ENCODE results near the gene KRR1. TPM values are rescaled to one million over a fixed set of nuclear protein-coding genes. Genes with fewer than 3 reads are reported as not detected.
A peak's percentile ranks its signal among the peaks of the same experiment; 100 is the strongest.

Gene KRR1
- total RNA-seq, 1 experiment from 2014 or later, result 73.2 TPM

DNA sequence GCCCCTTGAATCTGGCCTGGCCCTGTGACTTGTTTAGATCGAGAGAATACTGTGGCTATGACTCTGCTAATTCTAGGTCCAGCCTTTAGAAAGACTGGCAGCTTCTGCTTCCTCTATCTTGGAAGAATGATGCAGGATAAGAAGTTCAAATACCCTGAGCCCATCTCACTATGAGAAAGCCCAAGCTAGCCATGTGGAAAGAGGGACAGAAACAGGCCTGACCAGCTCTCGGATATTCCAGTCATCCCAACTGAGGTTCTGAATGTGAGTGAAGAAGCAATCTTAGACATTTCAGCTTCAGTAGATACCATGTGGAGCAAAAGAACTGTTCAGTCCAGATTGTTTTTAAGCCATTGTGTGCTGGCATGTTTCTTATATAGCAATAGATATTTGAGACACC lies 17.3 kb upstream of the KRR1 start:
- Histone ChIP-seq H3K4me1 (no peaks in the 10 kb centered on the region), H3K4me3 (ENCODE audit: low read depth, low read length) (no peak overlapping the region), H3K9me3 (no peaks in the 10 kb centered on the region), H3K36me3 (ENCODE audit: control insufficient read depth, insufficient read depth, low read length) (no peaks in the 10 kb centered on the region), H3K27me3 (replicated peaks; ENCODE audit: control insufficient read depth, insufficient read depth, low read length) (no peaks in the 10 kb centered on the region)
- Mint-ChIP-seq H3K27ac (ENCODE audit: unreplicated experiment) (no peak overlapping the region), H3K9me3 (ENCODE audit: unreplicated experiment) (no peaks in the 10 kb centered on the region), H3K27me3 (ENCODE audit: insufficient read depth, unreplicated experiment) (no peaks in the 10 kb centered on the region), H3K4me3 (ENCODE audit: unreplicated experiment) (no peak overlapping the region), H3K36me3 (ENCODE audit: insufficient read depth, unreplicated experiment) (no peaks in the 10 kb centered on the region), H3K4me1 (ENCODE audit: low read depth, unreplicated experiment) (peaks cover 17% of the 10 kb centered on the region)
- ChIA-PET CTCF (interaction anchor here (0.8 kb wide), 1 partner anchor 29 kb away, joined by 4 read pairs; no protein-coding TSS in a partner anchor), POLR2A (no interaction called here)
- no TSS peak for BruUV-seq (replicated peaks)
- no peak for DNase-seq
- intact Hi-C loops (cut with micrococcal nuclease; ENCODE audit: unreplicated experiment), result loop anchor here (1.0 to 5.0 kb wide), 2 partner anchors 819 to 927 kb away; partner anchors contain the start of gene BBS10
- TF ChIP-seq, protein P1, sequence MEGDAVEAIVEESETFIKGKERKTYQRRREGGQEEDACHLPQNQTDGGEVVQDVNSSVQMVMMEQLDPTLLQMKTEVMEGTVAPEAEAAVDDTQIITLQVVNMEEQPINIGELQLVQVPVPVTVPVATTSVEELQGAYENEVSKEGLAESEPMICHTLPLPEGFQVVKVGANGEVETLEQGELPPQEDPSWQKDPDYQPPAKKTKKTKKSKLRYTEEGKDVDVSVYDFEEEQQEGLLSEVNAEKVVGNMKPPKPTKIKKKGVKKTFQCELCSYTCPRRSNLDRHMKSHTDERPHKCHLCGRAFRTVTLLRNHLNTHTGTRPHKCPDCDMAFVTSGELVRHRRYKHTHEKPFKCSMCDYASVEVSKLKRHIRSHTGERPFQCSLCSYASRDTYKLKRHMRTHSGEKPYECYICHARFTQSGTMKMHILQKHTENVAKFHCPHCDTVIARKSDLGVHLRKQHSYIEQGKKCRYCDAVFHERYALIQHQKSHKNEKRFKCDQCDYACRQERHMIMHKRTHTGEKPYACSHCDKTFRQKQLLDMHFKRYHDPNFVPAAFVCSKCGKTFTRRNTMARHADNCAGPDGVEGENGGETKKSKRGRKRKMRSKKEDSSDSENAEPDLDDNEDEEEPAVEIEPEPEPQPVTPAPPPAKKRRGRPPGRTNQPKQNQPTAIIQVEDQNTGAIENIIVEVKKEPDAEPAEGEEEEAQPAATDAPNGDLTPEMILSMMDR (IDR thresholded peaks at IDR 0.05; ENCODE audit: insufficient read depth in 1 of 2, low read depth in 1 of 2, low read length in 1 of 2, severe bottlenecking in 1 of 2, unreplicated experiment in 1 of 2), result no peak

DNA sequence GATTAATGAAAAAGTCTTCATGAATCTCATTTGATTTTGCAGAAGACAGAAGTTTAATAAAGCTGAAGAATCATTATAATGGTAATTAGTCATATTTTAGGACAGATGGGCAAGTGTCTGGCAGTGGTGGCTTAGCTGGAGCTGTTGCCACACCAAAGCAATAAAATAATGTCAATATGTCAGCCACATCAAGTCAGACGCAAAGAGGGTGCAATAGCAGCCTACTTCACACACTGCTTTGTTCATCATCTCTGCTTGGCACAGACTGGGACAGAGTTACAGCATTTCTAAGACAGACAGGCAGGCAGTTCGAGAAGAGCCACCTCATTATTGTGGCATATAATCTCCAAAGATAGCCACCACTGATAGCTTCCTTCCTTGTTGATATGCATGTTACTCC lies 16.9 kb upstream of the KRR1 start:
- intact Hi-C loops (cut with micrococcal nuclease; ENCODE audit: unreplicated experiment), result loop anchor here (1.0 to 5.0 kb wide), 2 partner anchors 819 to 927 kb away; partner anchors contain the start of gene BBS10
- H3K4me1 ChIP-seq, result no peaks in the 10 kb centered on the region
- H3K4me3 Mint-ChIP-seq (ENCODE audit: unreplicated experiment), result no peak overlapping the region
- H3K4me3 ChIP-seq (ENCODE audit: low read depth, low read length), result no peak overlapping the region
- no TSS peak for BruUV-seq (replicated peaks)
- H3K27ac Mint-ChIP-seq (ENCODE audit: unreplicated experiment), result no peak overlapping the region
- H3K9me3 Mint-ChIP-seq (ENCODE audit: unreplicated experiment), result no peaks in the 10 kb centered on the region
- H3K27me3 Mint-ChIP-seq (ENCODE audit: insufficient read depth, unreplicated experiment), result no peaks in the 10 kb centered on the region
- no peak for DNase-seq
- H3K9me3 ChIP-seq, result no peaks in the 10 kb centered on the region
- POLR2A ChIA-PET, result no interaction called here
- TF ChIP-seq, protein P1 (IDR thresholded peaks at IDR 0.05; ENCODE audit: insufficient read depth in 1 of 2, low read depth in 1 of 2, low read length in 1 of 2, severe bottlenecking in 1 of 2, unreplicated experiment in 1 of 2), result no peak
- peaks cover 17% of the 10 kb centered on the region for H3K4me1 Mint-ChIP-seq (ENCODE audit: low read depth, unreplicated experiment)
- CTCF ChIA-PET, result interaction anchor here (0.7 to 3.4 kb wide), 4 partner anchors 30 to 515 kb away, joined by 3 to 18 read pairs (median 10); partner anchors contain the start of gene PHLDA1
- H3K36me3 Mint-ChIP-seq (ENCODE audit: insufficient read depth, unreplicated experiment), result no peaks in the 10 kb centered on the region
- H3K27me3 ChIP-seq (replicated peaks; ENCODE audit: control insufficient read depth, insufficient read depth, low read length), result no peaks in the 10 kb centered on the region
- no peaks in the 10 kb centered on the region for H3K36me3 ChIP-seq (ENCODE audit: control insufficient read depth, insufficient read depth, low read length)

DNA sequence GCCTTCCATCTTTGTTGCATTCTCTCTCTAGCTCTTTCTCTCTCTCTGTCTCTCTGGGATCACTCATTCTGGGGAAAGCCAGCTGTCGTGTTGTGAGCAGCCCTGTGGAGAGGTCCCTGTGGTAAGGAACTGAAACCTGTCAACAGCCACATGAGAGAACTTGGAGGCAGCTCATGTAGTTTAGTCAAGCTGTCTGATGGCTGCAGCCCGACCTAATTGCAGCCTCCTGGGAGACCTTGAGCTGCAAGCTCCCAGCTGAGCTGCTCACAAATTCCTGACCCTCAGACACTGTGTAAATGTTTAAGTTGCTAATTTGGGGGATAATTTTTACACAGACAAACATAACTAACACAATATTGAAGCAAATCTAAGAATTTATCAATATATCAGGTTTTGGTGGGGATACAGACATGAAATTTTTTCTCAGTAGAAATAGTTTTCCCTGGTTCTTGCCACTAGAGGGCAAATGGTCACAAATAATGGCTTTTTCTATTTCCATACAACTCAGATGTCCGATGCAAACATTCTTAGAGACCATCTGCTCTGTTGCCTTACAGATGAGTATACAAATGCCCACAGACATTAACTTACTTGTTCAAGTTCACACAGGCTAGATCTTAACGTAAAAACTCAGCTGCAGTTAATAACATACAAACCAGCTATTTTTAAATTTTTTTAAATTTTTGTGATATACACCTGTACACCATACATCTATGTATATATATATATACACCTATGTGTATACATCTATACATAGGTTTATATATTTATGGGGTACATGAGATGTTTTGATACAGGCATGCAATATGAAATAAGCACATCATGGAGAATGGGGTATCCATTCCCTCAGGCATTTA lies 15.5 kb upstream of the KRR1 start:
- no peak overlapping the region for H3K27ac Mint-ChIP-seq (ENCODE audit: unreplicated experiment)

More for the DNA sequence above, 15.5 kb upstream of the KRR1 start:
- intact Hi-C loops (cut with micrococcal nuclease; ENCODE audit: unreplicated experiment), result loop anchor here (1.0 to 5.0 kb wide), 6 partner anchors 84 to 820 kb away; partner anchors contain the start of gene BBS10
- CTCF ChIA-PET, result interaction anchor here (0.6 to 3.4 kb wide), 5 partner anchors 84 to 942 kb away, joined by 3 to 18 read pairs (median 5); partner anchors contain the start of gene PHLDA1
- POLR2A ChIA-PET, result interaction anchor here (1.2 kb wide), 1 partner anchor 505 kb away, joined by 4 read pairs; the partner anchor contains the start of gene PHLDA1
- no peak overlapping the region for H3K4me3 ChIP-seq (ENCODE audit: low read depth, low read length)
- Mint-ChIP-seq H3K9me3 (ENCODE audit: unreplicated experiment) (peaks cover 6% of the 10 kb centered on the region), H3K4me1 (ENCODE audit: low read depth, unreplicated experiment) (peaks cover 17% of the 10 kb centered on the region), H3K27me3 (ENCODE audit: insufficient read depth, unreplicated experiment) (peaks cover 2% of the 10 kb centered on the region), H3K4me3 (ENCODE audit: unreplicated experiment) (no peak overlapping the region), H3K36me3 (ENCODE audit: insufficient read depth, unreplicated experiment) (no peaks in the 10 kb centered on the region)
- peak; percentile 28 to 37 for DNase-seq
- no peaks in the 10 kb centered on the region for H3K9me3 ChIP-seq
- H3K36me3 ChIP-seq (ENCODE audit: control insufficient read depth, insufficient read depth, low read length), result no peaks in the 10 kb centered on the region
- no TSS peak for BruUV-seq (replicated peaks)
- no peaks in the 10 kb centered on the region for H3K4me1 ChIP-seq
- no peaks in the 10 kb centered on the region for H3K27me3 ChIP-seq (replicated peaks; ENCODE audit: control insufficient read depth, insufficient read depth, low read length)
- TF ChIP-seq, protein P1 (IDR thresholded peaks at IDR 0.05; ENCODE audit: insufficient read depth in 1 of 2, low read depth in 1 of 2, low read length in 1 of 2, severe bottlenecking in 1 of 2, unreplicated experiment in 1 of 2), result peak; percentile 75 to 77
